GM12892 (cell line): ENCODE data around the gene FAR2.

Experiments
- DNase-seq: peaks from one replicate; pipeline ENCODE4 v3.0.0; 2011; ENCODE audit not compliant: insufficient read length
- FAIRE-seq: peaks from 2 replicates; lab custom pipeline; 2011; peaks lifted over from hg19 to GRCh38; lab: Jason Lieb, UNC
- POLR2A ChIP-seq: IDR thresholded peaks from 2 replicates; pipeline ENCODE4 v1.6.1; 2011; ENCODE audit warnings: low read depth, low read length, control low read depth
- POLR2AphosphoS5 ChIP-seq: IDR thresholded peaks from 2 replicates; pipeline ENCODE4 v1.6.1; 2011; ENCODE audit warnings: low read depth, low read length, control low read depth
- TAF1 ChIP-seq: IDR thresholded peaks from 2 replicates; pipeline ENCODE4 v1.6.1; 2011; ENCODE audit warnings: low read depth, mild to moderate bottlenecking, control low read depth, low read length, borderline replicate concordance

Gene FAR2

DNA sequence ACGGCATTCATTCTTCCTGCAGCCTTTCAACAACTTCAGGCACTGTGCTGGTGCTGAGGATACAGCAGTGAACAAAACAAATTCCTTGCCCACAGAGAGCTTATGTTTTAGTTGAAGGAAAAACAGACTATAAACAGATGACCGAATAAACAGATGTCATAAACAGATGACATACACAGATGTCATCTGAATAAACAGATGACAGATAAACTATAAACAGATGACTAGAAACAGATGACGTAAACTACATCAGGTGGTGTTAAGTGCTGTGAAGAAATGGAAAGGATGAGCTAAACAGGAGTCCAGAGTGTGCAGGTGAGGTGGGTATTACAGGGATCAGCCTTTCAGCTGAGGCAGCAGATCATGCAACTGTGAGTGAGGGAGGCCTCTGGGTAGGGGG is 80.9 kb downstream of the FAR2 start:
- FAIRE-seq (no peak), DNase-seq (no peak)
- TF ChIP-seq POLR2AphosphoS5 (no peak), TAF1 (no peak), POLR2A (no peak)

DNA sequence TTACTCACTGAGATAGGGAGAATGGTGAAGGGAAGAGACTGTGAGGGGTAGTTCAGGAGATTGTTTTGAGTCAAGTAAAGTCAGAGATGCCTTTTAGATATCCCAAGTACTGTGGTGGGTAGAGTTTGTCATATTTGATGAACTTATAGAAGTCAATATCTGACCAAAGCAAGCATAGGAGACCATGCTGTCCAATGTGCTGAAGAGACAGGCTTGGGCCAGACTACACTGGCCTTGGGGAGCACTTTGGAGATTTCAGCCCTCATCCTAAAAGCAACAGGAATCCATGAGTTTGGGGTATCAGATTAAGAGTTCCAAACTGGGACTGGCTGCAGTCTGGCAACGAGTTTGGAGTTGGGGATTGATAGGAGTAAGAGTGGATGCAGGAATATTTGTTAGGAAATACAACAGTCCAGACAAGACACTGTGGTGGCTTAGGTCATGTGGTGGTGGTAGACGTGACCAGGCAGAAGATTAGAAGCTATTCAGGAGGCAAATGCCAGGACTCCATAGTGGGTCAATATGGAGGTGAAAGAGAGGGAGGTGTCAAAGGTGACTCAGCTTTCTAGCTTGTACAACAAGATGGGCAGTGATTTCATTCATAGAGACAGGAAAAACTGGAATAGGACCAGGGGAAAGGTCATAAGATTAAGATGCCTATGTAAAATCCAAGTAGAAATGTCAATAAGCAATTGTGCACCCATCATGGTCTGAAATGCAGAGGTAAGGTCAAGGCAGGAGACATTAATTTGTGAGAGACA is 81.9 kb downstream of the FAR2 start:
- FAIRE-seq (no peak), DNase-seq (no peak)
- TF ChIP-seq POLR2AphosphoS5: no peak

DNA sequence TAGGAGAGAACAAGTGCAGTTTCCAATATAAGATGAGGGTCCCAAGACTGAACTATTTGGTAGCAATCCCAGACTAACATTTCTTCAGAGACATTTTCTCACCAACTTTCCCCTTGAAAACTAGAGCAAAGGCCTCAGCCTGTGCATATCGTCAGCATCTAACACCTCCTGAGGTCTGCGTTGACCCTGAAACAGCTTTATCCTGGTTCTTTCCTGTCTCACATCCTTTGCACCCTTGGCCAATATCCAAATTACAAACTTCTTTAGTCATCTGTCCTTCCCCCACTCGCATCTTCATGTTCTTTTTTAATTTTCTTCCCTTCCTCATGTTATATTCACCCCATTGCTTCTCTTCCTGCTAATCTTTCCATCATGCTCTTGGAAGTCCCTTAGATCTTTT is 83.0 kb downstream of the FAR2 start:
- no peak for FAIRE-seq
- TF ChIP-seq TAF1: no peak
- no peak for TF ChIP-seq POLR2A
- no peak for TF ChIP-seq POLR2AphosphoS5
- DNase-seq: no peak

- no peak for DNase-seq
- TF ChIP-seq POLR2A (no peak), POLR2AphosphoS5 (no peak), TAF1 (no peak)
- no peak for FAIRE-seq
Observed at GRCh38 chr12:29234552-29234951, 85.5 kb downstream of the FAR2 start.

DNA sequence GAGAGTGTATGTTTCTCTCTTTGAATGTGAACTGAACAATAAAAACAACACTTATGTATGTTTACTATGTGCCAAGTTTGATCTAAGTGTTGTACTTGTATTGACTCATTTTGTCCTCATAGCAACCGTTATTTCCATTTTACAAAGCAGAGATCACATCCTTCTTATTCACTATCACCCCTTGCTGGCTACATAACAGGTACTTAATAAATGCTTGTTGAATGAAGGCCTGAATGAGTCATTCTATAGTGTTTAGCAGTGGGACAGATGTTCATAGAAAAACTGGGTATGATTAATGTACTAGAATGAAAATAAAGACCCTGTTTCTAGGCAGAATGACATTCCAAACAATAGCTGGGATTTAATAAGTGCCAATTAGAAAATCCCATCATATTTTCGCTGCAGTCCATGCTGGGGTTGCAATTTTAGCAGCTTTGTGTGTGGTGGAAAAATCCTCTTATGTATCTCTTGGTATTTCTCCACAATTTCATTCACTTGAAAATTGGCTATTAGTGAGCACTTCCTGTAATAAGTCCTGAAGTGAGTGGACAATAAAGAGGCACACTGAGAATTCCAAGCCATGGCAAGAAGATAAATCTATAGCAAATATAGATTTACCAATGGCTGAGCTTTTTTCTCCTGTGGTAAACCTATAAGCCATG is 86.0 kb downstream of the FAR2 start:
- FAIRE-seq (no peak), DNase-seq (no peak)
- no peak for TF ChIP-seq TAF1
- TF ChIP-seq POLR2A: no peak
- TF ChIP-seq POLR2AphosphoS5: no peak

GRCh38 chr12:29238822-29239291 is 89.8 kb downstream of the FAR2 start:
- TF ChIP-seq POLR2AphosphoS5 (no peak), POLR2A (no peak), TAF1 (no peak)
- DNase-seq: no peak
- FAIRE-seq: no peak

- TF ChIP-seq POLR2A (no peak), TAF1 (no peak), POLR2AphosphoS5 (no peak)
- DNase-seq (no peak), FAIRE-seq (no peak)
Observed at GRCh38 chr12:29239336-29239735, 90.3 kb downstream of the FAR2 start.

DNA sequence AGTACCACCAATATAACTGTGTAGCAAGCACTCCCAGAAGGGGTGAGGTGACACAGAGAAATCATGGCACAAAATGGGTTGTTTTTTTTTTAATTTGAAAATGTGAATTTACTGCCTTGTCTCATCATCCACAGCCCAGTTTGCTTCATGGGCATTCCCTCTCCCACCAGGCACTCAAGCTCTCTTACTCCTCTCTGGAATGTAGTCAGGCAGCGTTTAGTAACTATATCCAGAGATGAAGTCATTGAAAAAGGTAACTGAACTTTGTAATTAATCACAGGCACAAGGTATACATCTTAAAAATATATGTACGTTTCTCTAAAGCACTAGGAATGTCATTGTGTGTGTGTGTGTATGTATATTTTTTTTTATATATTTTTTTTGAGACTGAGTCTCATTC is 91.4 kb downstream of the FAR2 start:
- FAIRE-seq (no peak), DNase-seq (no peak)
- TF ChIP-seq TAF1 (no peak), POLR2AphosphoS5 (no peak), POLR2A (no peak)

DNA sequence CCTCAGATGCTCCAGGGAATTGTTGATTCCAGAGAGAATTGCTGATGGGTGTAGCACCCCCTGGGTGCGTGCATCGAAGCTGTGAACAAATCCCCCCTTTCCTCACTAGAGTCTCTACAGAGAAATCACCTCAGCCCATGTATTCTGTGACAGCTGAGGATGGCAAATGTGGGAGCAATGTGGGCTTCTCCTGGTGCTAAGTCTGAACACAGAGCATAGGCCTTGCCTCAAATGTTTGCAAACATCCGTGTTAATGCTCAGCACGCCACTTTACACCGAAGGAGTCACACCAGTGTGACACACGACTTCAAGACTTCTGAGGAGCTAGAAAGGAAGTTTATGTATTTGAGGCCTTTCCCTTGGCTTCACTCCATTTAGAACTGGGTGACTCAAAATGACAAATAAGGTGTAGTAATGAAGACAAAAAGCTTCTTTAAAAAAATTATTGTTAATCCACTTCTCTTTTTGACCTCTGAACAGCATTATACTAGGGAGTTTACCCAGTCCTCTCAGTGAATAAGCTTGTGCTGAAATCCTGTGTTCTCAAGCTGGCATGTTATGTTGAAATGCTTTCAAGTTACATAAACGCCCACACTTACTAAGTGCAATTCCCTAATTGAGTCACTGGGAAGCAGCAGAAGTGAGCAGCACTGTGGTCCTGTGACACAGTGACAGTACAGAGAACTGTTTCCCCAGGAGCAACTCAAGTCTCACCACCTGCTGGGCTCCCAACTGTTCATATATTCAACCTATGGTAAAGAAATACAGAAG is 92.9 kb downstream of the FAR2 start:
- no peak for TF ChIP-seq POLR2A
- no peak for TF ChIP-seq POLR2AphosphoS5
- no peak for TF ChIP-seq TAF1
- FAIRE-seq: peak; percentile 83

GRCh38 chr12:29242921-29243431 is 93.9 kb downstream of the FAR2 start:
- no peak for TF ChIP-seq POLR2AphosphoS5
- TF ChIP-seq TAF1: no peak
- no peak for TF ChIP-seq POLR2A
- FAIRE-seq: no peak
- no peak for DNase-seq

More for the DNA sequence above, 92.9 kb downstream of the FAR2 start:
- peak; percentile 4 for DNase-seq

DNA sequence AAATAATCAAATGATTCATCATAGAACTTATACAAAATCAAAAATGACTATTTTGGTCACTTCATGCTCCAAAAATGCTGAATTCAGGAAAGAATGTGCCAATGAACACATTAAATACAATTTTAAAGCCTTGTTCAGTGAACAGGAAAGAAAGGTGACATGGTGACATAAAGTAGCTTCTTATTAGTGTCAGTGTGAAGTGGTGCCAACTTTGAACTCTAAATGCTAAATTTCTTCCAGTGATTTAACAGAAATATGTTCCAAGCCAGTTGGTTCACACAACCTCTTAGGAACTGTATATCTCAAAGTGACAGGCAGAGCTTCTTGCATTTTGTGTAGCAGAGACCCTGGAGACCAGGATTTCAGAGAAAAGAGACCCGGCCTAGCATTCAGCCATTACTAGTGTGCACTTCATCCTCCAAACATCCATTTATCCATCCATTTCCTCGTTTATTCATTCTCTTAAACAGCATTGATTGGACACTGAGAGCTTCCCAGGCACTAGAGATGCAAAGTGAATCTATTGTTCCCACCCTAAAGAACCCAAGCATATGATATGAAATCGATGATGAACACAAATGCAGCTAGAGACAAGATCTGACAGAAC is 95.2 kb downstream of the FAR2 start:
- TF ChIP-seq POLR2A: no peak
- TF ChIP-seq TAF1: no peak
- no peak for TF ChIP-seq POLR2AphosphoS5
- FAIRE-seq (no peak), DNase-seq (no peak)
